GM23248 (cell line): ENCODE measurements around the gene CMTM6. TPM values are rescaled to one million over a fixed set of nuclear protein-coding genes. Genes with fewer than 3 reads are reported as not detected.

Source experiments
- DNase-seq: peaks from one replicate; pipeline ENCODE4 v3.0.0-alpha.2; 2015
- H2AFZ ChIP-seq: fragments of 200-600 bp; sonication (generic); 2 replicates; pipeline ENCODE4 v1.6.1; 2016; ENCODE audit warnings: antibody characterized with exemption
- H3F3A ChIP-seq: fragments of 200-600 bp; sonication (generic); 2 replicates; pipeline ENCODE4 v1.6.1; 2016; ENCODE audit warnings: mild to moderate bottlenecking, antibody characterized with exemption, mixed run types; ENCODE audit not compliant: insufficient read depth
- H3K27ac ChIP-seq: fragments of 200-600 bp; sonication (generic); 2 replicates; pipeline ENCODE4 v1.5.1; 2016; ENCODE audit warnings: mild to moderate bottlenecking
- H3K27me3 ChIP-seq: fragments of 200-600 bp; sonication (generic); replicated peaks from 2 replicates; pipeline ENCODE4 v1.6.1; 2016; ENCODE audit warnings: mild to moderate bottlenecking; ENCODE audit not compliant: insufficient read depth
- H3K36me3 ChIP-seq: fragments of 200-600 bp; sonication (generic); 2 replicates; pipeline ENCODE4 v1.6.1; 2016; ENCODE audit warnings: low read depth, mild to moderate bottlenecking
- H3K4me1 ChIP-seq: fragments of 200-600 bp; sonication (generic); 2 replicates; pipeline ENCODE4 v1.6.1; 2016; ENCODE audit warnings: mild to moderate bottlenecking; ENCODE audit not compliant: insufficient read depth
- H3K4me2 ChIP-seq: fragments of 200-600 bp; sonication (generic); one replicate; pipeline ENCODE4 v1.6.1; 2016; ENCODE audit warnings: mild to moderate bottlenecking; ENCODE audit not compliant: unreplicated experiment
- H3K4me3 ChIP-seq: fragments of 200-600 bp; sonication (generic); 2 replicates; pipeline ENCODE4 v1.5.1; 2016; ENCODE audit warnings: mild to moderate bottlenecking
- H3K79me2 ChIP-seq: fragments of 200-600 bp; sonication (generic); 2 replicates; pipeline ENCODE4 v1.6.1; 2016; ENCODE audit warnings: mild to moderate bottlenecking; ENCODE audit not compliant: insufficient read depth
- H3K9ac ChIP-seq: fragments of 200-600 bp; sonication (generic); 2 replicates; pipeline ENCODE4 v1.6.1; 2016; ENCODE audit warnings: mild to moderate bottlenecking
- H3K9me2 ChIP-seq: fragments of 200-600 bp; sonication (generic); 2 replicates; pipeline ENCODE4 v1.6.1; 2016; ENCODE audit warnings: mixed run types, mild to moderate bottlenecking, moderate library complexity; ENCODE audit not compliant: insufficient read depth
- H3K9me3 ChIP-seq: fragments of 200-600 bp; sonication (generic); one replicate; pipeline ENCODE4 v1.6.1; 2017; ENCODE audit warnings: low read depth
- H4K20me1 ChIP-seq: fragments of 200-600 bp; sonication (generic); 2 replicates; pipeline ENCODE4 v1.6.0; 2016; ENCODE audit not compliant: insufficient read depth
- EZH2 ChIP-seq: fragments of 200-600 bp; sonication (generic); IDR thresholded peaks from 2 replicates; pipeline ENCODE4 v1.6.1; 2018; ENCODE audit warnings: antibody characterized with exemption, mild to moderate bottlenecking; ENCODE audit not compliant: insufficient read depth, poor library complexity, severe bottlenecking
- EZH2phosphoT487 ChIP-seq: fragments of 200-600 bp; sonication (generic); IDR thresholded peaks from 2 replicates; pipeline ENCODE4 v1.6.1; 2018; ENCODE audit warnings: antibody characterized with exemption, moderate library complexity, mild to moderate bottlenecking, low read depth; ENCODE audit not compliant: insufficient read depth
- WGBS, 2 experiments: methylation state at CpG; one replicate each; pipeline ENCODE4 v1.1.6; 2015 to 2017; ENCODE audit warnings: low lambda C conversion rate in 2 of 2, low coverage in 1 of 2; ENCODE audit errors: missing lambda C conversion rate in 2 of 2; 5-methylcytosine and 5-hydroxymethylcytosine counted together
- in situ Hi-C: fragments of 300-500 bp; cut with MboI; formaldehyde crosslinking; loops from 2 replicates; pipeline ENCODE4 v1.15.0; 2020
- polyA plus RNA-seq: library from polyadenylated mRNA; unstranded; fragments of >200 nt; fragmentation: Nextera tagmentation; extraction: Ambion mirVana; gene quantifications from 2 replicates; pipeline ENCODE4 v1.2.1, GENCODE V29; 2016
- total RNA-seq: library from RNA; depleted of rRNA; stranded (reverse); fragments of >200 nt; shearing (Covaris generic); gene quantifications from 2 replicates; pipeline ENCODE4 v1.2.3, GENCODE V29; 2014

Gene CMTM6
- total and polyA plus RNA-seq, 2 experiments from 2014 or later: 78.6 to 104 TPM

- Histone ChIP-seq H3K27me3 (no peaks in the 10 kb centered on the region), H4K20me1 (no peaks in the 10 kb centered on the region), H3K27ac (no peak overlapping the region), H3K9me2 (no peaks in the 10 kb centered on the region), H3K9me3 (no peaks in the 10 kb centered on the region), H3K4me1 (peaks cover 10% of the 10 kb centered on the region), H2AFZ (no peak overlapping the region), H3K79me2 (no peaks in the 10 kb centered on the region), H3K9ac (no peak overlapping the region), H3K4me3 (no peak overlapping the region), H3K36me3 (no peaks in the 10 kb centered on the region), H3F3A (peaks cover 4% of the 10 kb centered on the region; the same call in 1 of the 2 replicates), H3K4me2 (no peak overlapping the region)
- DNase-seq: no peak
- 96 to 97% methylated on average over 12 of the region's 12 CpGs for WGBS, 2 experiments
- in situ Hi-C loops: no loop called here
- TF ChIP-seq EZH2phosphoT487: no peak
- TF ChIP-seq EZH2: no peak
These were observed 51.5 kb downstream of the CMTM6 start for GRCh38 chr3:32450992-32451659.

- no peak overlapping the region for H3K4me3 ChIP-seq
- H3K4me2 ChIP-seq: no peak overlapping the region
- TF ChIP-seq EZH2: no peak
- no peaks in the 10 kb centered on the region for H3K9me2 ChIP-seq
- H3K9ac ChIP-seq: no peak overlapping the region
- no peak overlapping the region for H3K27ac ChIP-seq
- H2AFZ ChIP-seq: no peak overlapping the region
- 90 to 98% methylated on average over 2 of the region's 2 CpGs for WGBS, 2 experiments
- H3K4me1 ChIP-seq: peaks cover 10% of the 10 kb centered on the region
- in situ Hi-C loops: no loop called here
- no peaks in the 10 kb centered on the region for H3K79me2 ChIP-seq
- no peaks in the 10 kb centered on the region for H4K20me1 ChIP-seq
- H3K27me3 ChIP-seq: no peaks in the 10 kb centered on the region
- H3K9me3 ChIP-seq: no peaks in the 10 kb centered on the region
- no peaks in the 10 kb centered on the region for H3K36me3 ChIP-seq
- no peak for DNase-seq
- peaks cover 4% of the 10 kb centered on the region; the same call in 1 of the 2 replicates for H3F3A ChIP-seq
These were observed 52.2 kb downstream of the CMTM6 start for GRCh38 chr3:32450426-32450825.

GRCh38 chr3:32449691-32450090 is 53.0 kb downstream of the CMTM6 start:
- Histone ChIP-seq H3K4me1 (peaks cover 10% of the 10 kb centered on the region), H2AFZ (no peak overlapping the region), H3K4me3 (no peak overlapping the region), H3K9me2 (no peaks in the 10 kb centered on the region), H3K4me2 (no peak overlapping the region), H4K20me1 (no peaks in the 10 kb centered on the region), H3K9ac (no peak overlapping the region), H3K36me3 (no peaks in the 10 kb centered on the region), H3K27me3 (no peaks in the 10 kb centered on the region), H3K9me3 (no peaks in the 10 kb centered on the region), H3K79me2 (no peaks in the 10 kb centered on the region), H3F3A (peaks cover 4% of the 10 kb centered on the region; the same call in 1 of the 2 replicates), H3K27ac (no peak overlapping the region)
- WGBS, 2 experiments: 90% methylated on average over 3 of the region's 3 CpGs
- in situ Hi-C loops: no loop called here
- no peak for DNase-seq
- TF ChIP-seq EZH2phosphoT487: no peak

GRCh38 chr3:32448686-32449474 is 53.8 kb downstream of the CMTM6 start:
- WGBS, 2 experiments: 96 to 97% methylated on average over 14 of the region's 14 CpGs

More at GRCh38 chr3:32448686-32449474, 53.8 kb downstream of the CMTM6 start:
- H3K9me3 ChIP-seq: no peaks in the 10 kb centered on the region
- no peaks in the 10 kb centered on the region for H4K20me1 ChIP-seq
- no peaks in the 10 kb centered on the region for H3K79me2 ChIP-seq
- no peak for TF ChIP-seq EZH2phosphoT487
- no peak overlapping the region for H3K9ac ChIP-seq
- no peak overlapping the region for H2AFZ ChIP-seq
- peaks cover 12% of the 10 kb centered on the region for H3K4me1 ChIP-seq
- no peak for DNase-seq
- no peak overlapping the region for H3K4me2 ChIP-seq
- no peaks in the 10 kb centered on the region for H3K9me2 ChIP-seq
- peaks cover 8% of the 10 kb centered on the region; the same call in 1 of the 2 replicates for H3F3A ChIP-seq
- H3K27me3 ChIP-seq: no peaks in the 10 kb centered on the region
- H3K4me3 ChIP-seq: no peak overlapping the region
- no peak overlapping the region for H3K27ac ChIP-seq
- in situ Hi-C loops: no loop called here
- no peaks in the 10 kb centered on the region for H3K36me3 ChIP-seq
